OCI-LY3 (cell line): ENCODE results near the gene PSME2.

Experiments used
- H2AFZ ChIP-seq: fragments of 200-600, 300-600 bp; shearing (Covaris generic); 2 replicates; pipeline ENCODE4 v1.6.0; 2014; ENCODE audit warnings: antibody characterized with exemption, low read depth, low read length
- H3K27ac ChIP-seq: fragments of 200-600, 300-600 bp; sonication (generic); 2 replicates; pipeline ENCODE4 v1.5.1; 2014; ENCODE audit warnings: mild to moderate bottlenecking, low read length, moderate library complexity, mixed read lengths
- H3K27me3 ChIP-seq: fragments of 200-600, 300-600 bp; sonication (generic); 2 replicates; pipeline ENCODE4 v1.6.1; 2014; ENCODE audit warnings: low read depth, low read length, mixed read lengths
- H3K36me3 ChIP-seq: fragments of 200-600, 300-600 bp; sonication (generic); replicated peaks from 2 replicates; pipeline ENCODE3; 2014; ENCODE audit warnings: low read depth, low read length, mixed read lengths
- H3K4me1 ChIP-seq: fragments of 300-600, 200-600 bp; sonication (generic); 2 replicates; pipeline ENCODE4 v1.6.1; 2014; ENCODE audit warnings: low read length, mixed read lengths
- H3K4me2 ChIP-seq: fragments of 200-600, 300-600 bp; sonication (generic); 2 replicates; pipeline ENCODE4 v1.6.1; 2014; ENCODE audit warnings: low read length, mixed read lengths
- H3K4me3 ChIP-seq: fragments of 300-600, 200-600 bp; sonication (generic); 2 replicates; pipeline ENCODE4 v1.5.1; 2014; ENCODE audit warnings: antibody characterized with exemption, mild to moderate bottlenecking, low read length, moderate library complexity
- H3K79me2 ChIP-seq: fragments of 300-600, 200-600 bp; shearing (Covaris generic); 2 replicates; pipeline ENCODE4 v1.6.1; 2014; ENCODE audit warnings: mild to moderate bottlenecking, low read length, mixed read lengths
- H3K9ac ChIP-seq: fragments of 300-600, 200-600 bp; shearing (Covaris generic); 2 replicates; pipeline ENCODE4 v1.6.0; 2014; ENCODE audit warnings: mild to moderate bottlenecking, low read length, moderate library complexity
- H3K9me3 ChIP-seq: fragments of 200-600, 300-600 bp; shearing (Covaris generic); 2 replicates; pipeline ENCODE4 v1.6.1; 2014; ENCODE audit warnings: low read length, mixed read lengths; ENCODE audit not compliant: insufficient read depth
- H4K20me1 ChIP-seq: fragments of 200-600, 300-600 bp; sonication (generic); 2 replicates; pipeline ENCODE4 v1.6.1; 2016; ENCODE audit warnings: low read length, mixed read lengths; ENCODE audit not compliant: insufficient read depth
- CTCF ChIP-seq: fragments of 200-600, 300-600 bp; sonication (generic); IDR thresholded peaks from 2 replicates; pipeline ENCODE4 v1.5.1; 2014; ENCODE audit warnings: antibody characterized with exemption, low read length, low read depth
- EZH2phosphoT487 ChIP-seq: fragments of 200-600 bp; shearing (Covaris generic); IDR thresholded peaks from 2 replicates; pipeline ENCODE4 v1.6.1; 2018; ENCODE audit warnings: antibody characterized with exemption, mixed run types, low read depth

PSME2 gene

GRCh38 chr14:24146453-24146977, at the start of gene PSME2:
TSS of gene PSME2 (minus strand) at chr14:24146610. CDS start at chr14:24146581, 29 bp downstream.
- Histone ChIP-seq H3K79me2 (peaks cover 41% of the 10 kb centered on the region), H3K27ac (peak within 1 kb of the TSS; percentile 89), H3K4me2 (peak within 1 kb of the TSS; percentile 94), H3K4me3 (peak within 1 kb of the TSS; percentile 78), H3K4me1 (peaks cover 24% of the 10 kb centered on the region), H3K36me3 (peaks cover 33% of the 10 kb centered on the region), H3K9ac (peak within 1 kb of the TSS; percentile 87), H3K27me3 (no peaks in the 10 kb centered on the region), H2AFZ (no peak within 1 kb of the TSS), H3K9me3 (no peaks in the 10 kb centered on the region), H4K20me1 (0 out of 2 replicates have a peak, but pooled peaks cover 2% of the 10 kb centered on the region)
- TF ChIP-seq CTCF (no peak), EZH2phosphoT487 (no peak)

- Histone ChIP-seq H2AFZ (peak within 1 kb of the TSS; percentile 77), H3K9ac (peak within 1 kb of the TSS; percentile 93)
These were observed 49.0 kb upstream of the PSME2 start, which contains the start of gene TM9SF1 for GRCh38 chr14:24195186-24196070. TSS of gene TM9SF1 (minus strand) at chr14:24195441. CDS start at chr14:24195019, 422 bp downstream.

GRCh38 chr14:24194873-24195185, 48.4 kb upstream of the PSME2 start:
- H3K79me2 ChIP-seq, result peaks cover 50% of the 10 kb centered on the region
- peak overlapping the region; percentile 87 for H3K27ac ChIP-seq
- H3K9me3 ChIP-seq, result no peaks in the 10 kb centered on the region
- peak overlapping the region; percentile 91 for H3K4me2 ChIP-seq
- peak overlapping the region; percentile 93 for H3K9ac ChIP-seq
- TF ChIP-seq CTCF, result no peak
- H3K4me3 ChIP-seq, result peak overlapping the region; percentile 96
- peaks cover 33% of the 10 kb centered on the region for H3K36me3 ChIP-seq
- H4K20me1 ChIP-seq, result no peaks in the 10 kb centered on the region
- no peaks in the 10 kb centered on the region for H3K27me3 ChIP-seq
- H3K4me1 ChIP-seq, result peaks cover 15% of the 10 kb centered on the region
- H2AFZ ChIP-seq, result peak overlapping the region; percentile 77; the same call in 1 of the 2 replicates

More at GRCh38 chr14:24195186-24196070, 49.0 kb upstream of the PSME2 start, which contains the start of gene TM9SF1:
- H3K4me3 ChIP-seq, result peak within 1 kb of the TSS; percentile 96
- no peaks in the 10 kb centered on the region for H3K27me3 ChIP-seq
- H3K4me2 ChIP-seq, result peak within 1 kb of the TSS; percentile 91
- H3K27ac ChIP-seq, result peak within 1 kb of the TSS; percentile 87
- peaks cover 50% of the 10 kb centered on the region for H3K79me2 ChIP-seq
- H3K4me1 ChIP-seq, result peaks cover 15% of the 10 kb centered on the region
- peaks cover 27% of the 10 kb centered on the region for H3K36me3 ChIP-seq
- H4K20me1 ChIP-seq, result no peaks in the 10 kb centered on the region
- no peaks in the 10 kb centered on the region for H3K9me3 ChIP-seq
- TF ChIP-seq EZH2phosphoT487, result no peak
- no peak for TF ChIP-seq CTCF

- TF ChIP-seq CTCF (no peak), EZH2phosphoT487 (no peak)
- H3K9ac ChIP-seq, result peak overlapping the region; percentile 93; the same call in 1 of the 2 replicates
- H3K36me3 ChIP-seq, result peaks cover 33% of the 10 kb centered on the region
- no peak overlapping the region for H2AFZ ChIP-seq
- H4K20me1 ChIP-seq, result no peaks in the 10 kb centered on the region
- no peaks in the 10 kb centered on the region for H3K27me3 ChIP-seq
- H3K4me2 ChIP-seq, result peak overlapping the region; percentile 91
- H3K9me3 ChIP-seq, result no peaks in the 10 kb centered on the region
- H3K4me1 ChIP-seq, result peaks cover 17% of the 10 kb centered on the region
- H3K4me3 ChIP-seq, result peak overlapping the region; percentile 96
- peaks cover 50% of the 10 kb centered on the region for H3K79me2 ChIP-seq
- peak overlapping the region; percentile 87 for H3K27ac ChIP-seq
These were observed 47.9 kb upstream of the PSME2 start for GRCh38 chr14:24194186-24194872.
